ENCODE results near the gene EPHB1.

EPHB1 gene

GRCh38 chr3:134897391-134898141 is 102.5 kb downstream of the EPHB1 start:
- intact Hi-C loops (cut with micrococcal nuclease): no loop called here
- Mint-ChIP-seq H3K27ac (no peak overlapping the region), H3K36me3 (ENCODE audit: low read depth) (no peaks in the 10 kb centered on the region), H3K4me3 (no peak overlapping the region), H3K27me3 (peaks cover 7% of the 10 kb centered on the region), H3K9me3 (no peaks in the 10 kb centered on the region), H3K4me1 (ENCODE audit: low read depth) (no peaks in the 10 kb centered on the region)

- intact Hi-C loops (cut with micrococcal nuclease): no loop called here
- Mint-ChIP-seq H3K9me3 (no peaks in the 10 kb centered on the region), H3K4me3 (no peak overlapping the region), H3K27ac (no peak overlapping the region), H3K36me3 (ENCODE audit: low read depth) (no peaks in the 10 kb centered on the region), H3K27me3 (peaks cover 7% of the 10 kb centered on the region), H3K4me1 (ENCODE audit: low read depth) (no peaks in the 10 kb centered on the region)
Observed at GRCh38 chr3:134898181-134898754, 103.2 kb downstream of the EPHB1 start.

- no peak overlapping the region for H3K27ac Mint-ChIP-seq
- peaks cover 7% of the 10 kb centered on the region for H3K27me3 Mint-ChIP-seq
- no peaks in the 10 kb centered on the region for H3K4me1 Mint-ChIP-seq (ENCODE audit: low read depth)
- no peaks in the 10 kb centered on the region for H3K9me3 Mint-ChIP-seq
- intact Hi-C loops (cut with micrococcal nuclease): no loop called here
- H3K36me3 Mint-ChIP-seq (ENCODE audit: low read depth): no peaks in the 10 kb centered on the region
- H3K4me3 Mint-ChIP-seq: no peak overlapping the region
Observed at GRCh38 chr3:134899786-134900185, 104.7 kb downstream of the EPHB1 start.

- peaks cover 7% of the 10 kb centered on the region for H3K27me3 Mint-ChIP-seq
- no peaks in the 10 kb centered on the region for H3K36me3 Mint-ChIP-seq (ENCODE audit: low read depth)
- intact Hi-C loops (cut with micrococcal nuclease): no loop called here
- H3K4me1 Mint-ChIP-seq (ENCODE audit: low read depth): no peaks in the 10 kb centered on the region
- no peaks in the 10 kb centered on the region for H3K9me3 Mint-ChIP-seq
- no peak overlapping the region for H3K4me3 Mint-ChIP-seq
- no peak overlapping the region for H3K27ac Mint-ChIP-seq
Observed at GRCh38 chr3:134900482-134900881, 105.4 kb downstream of the EPHB1 start.

GRCh38 chr3:134901461-134901860 is 106.4 kb downstream of the EPHB1 start:
- peaks cover 7% of the 10 kb centered on the region for H3K27me3 Mint-ChIP-seq
- no peaks in the 10 kb centered on the region for H3K9me3 Mint-ChIP-seq
- no peak overlapping the region for H3K4me3 Mint-ChIP-seq
- no peaks in the 10 kb centered on the region for H3K4me1 Mint-ChIP-seq (ENCODE audit: low read depth)
- H3K36me3 Mint-ChIP-seq (ENCODE audit: low read depth): no peaks in the 10 kb centered on the region
- intact Hi-C loops (cut with micrococcal nuclease): no loop called here
- H3K27ac Mint-ChIP-seq: no peak overlapping the region

GRCh38 chr3:134903837-134904236 is 108.8 kb downstream of the EPHB1 start:
- Mint-ChIP-seq H3K27ac (no peak overlapping the region), H3K9me3 (no peaks in the 10 kb centered on the region), H3K4me1 (ENCODE audit: low read depth) (no peaks in the 10 kb centered on the region), H3K27me3 (peaks cover 7% of the 10 kb centered on the region), H3K4me3 (no peak overlapping the region), H3K36me3 (ENCODE audit: low read depth) (no peaks in the 10 kb centered on the region)
- intact Hi-C loops (cut with micrococcal nuclease): no loop called here

GRCh38 chr3:134904241-134904771 is 109.2 kb downstream of the EPHB1 start:
- intact Hi-C loops (cut with micrococcal nuclease): no loop called here
- Mint-ChIP-seq H3K4me3 (no peak overlapping the region), H3K4me1 (ENCODE audit: low read depth) (no peaks in the 10 kb centered on the region), H3K9me3 (no peaks in the 10 kb centered on the region), H3K27ac (no peak overlapping the region), H3K36me3 (ENCODE audit: low read depth) (no peaks in the 10 kb centered on the region), H3K27me3 (peaks cover 7% of the 10 kb centered on the region)

- intact Hi-C loops (cut with micrococcal nuclease): no loop called here
- H3K4me3 Mint-ChIP-seq: no peak overlapping the region
Observed at GRCh38 chr3:134904776-134905646, 110.0 kb downstream of the EPHB1 start.

GRCh38 chr3:134905647-134905935 is 110.5 kb downstream of the EPHB1 start:
- no peak overlapping the region for H3K4me3 Mint-ChIP-seq
- H3K9me3 Mint-ChIP-seq: no peaks in the 10 kb centered on the region
- intact Hi-C loops (cut with micrococcal nuclease): no loop called here
- no peaks in the 10 kb centered on the region for H3K4me1 Mint-ChIP-seq (ENCODE audit: low read depth)
- no peak overlapping the region for H3K27ac Mint-ChIP-seq
- no peaks in the 10 kb centered on the region for H3K36me3 Mint-ChIP-seq (ENCODE audit: low read depth)
- peaks cover 7% of the 10 kb centered on the region for H3K27me3 Mint-ChIP-seq

More at GRCh38 chr3:134904776-134905646, 110.0 kb downstream of the EPHB1 start:
- Mint-ChIP-seq H3K27me3 (peaks cover 7% of the 10 kb centered on the region), H3K4me1 (ENCODE audit: low read depth) (no peaks in the 10 kb centered on the region), H3K36me3 (ENCODE audit: low read depth) (no peaks in the 10 kb centered on the region), H3K27ac (no peak overlapping the region), H3K9me3 (no peaks in the 10 kb centered on the region)

GRCh38 chr3:134908271-134908670 is 113.2 kb downstream of the EPHB1 start:
- no peak overlapping the region for H3K4me3 Mint-ChIP-seq
- no peak overlapping the region for H3K27ac Mint-ChIP-seq
- intact Hi-C loops (cut with micrococcal nuclease): no loop called here
- no peaks in the 10 kb centered on the region for H3K9me3 Mint-ChIP-seq
- no peaks in the 10 kb centered on the region for H3K36me3 Mint-ChIP-seq (ENCODE audit: low read depth)
- H3K4me1 Mint-ChIP-seq (ENCODE audit: low read depth): no peaks in the 10 kb centered on the region
- no peaks in the 10 kb centered on the region for H3K27me3 Mint-ChIP-seq

GRCh38 chr3:134910026-134910425 is 115.0 kb downstream of the EPHB1 start:
- Mint-ChIP-seq H3K36me3 (ENCODE audit: low read depth) (no peaks in the 10 kb centered on the region), H3K27me3 (no peaks in the 10 kb centered on the region), H3K4me1 (ENCODE audit: low read depth) (no peaks in the 10 kb centered on the region), H3K27ac (no peak overlapping the region), H3K9me3 (no peaks in the 10 kb centered on the region), H3K4me3 (no peak overlapping the region)
- intact Hi-C loops (cut with micrococcal nuclease): no loop called here

GRCh38 chr3:134911586-134912548 is 116.8 kb downstream of the EPHB1 start:
- no peaks in the 10 kb centered on the region for H3K36me3 Mint-ChIP-seq (ENCODE audit: low read depth)
- H3K4me3 Mint-ChIP-seq: no peak overlapping the region
- no peaks in the 10 kb centered on the region for H3K9me3 Mint-ChIP-seq
- no peaks in the 10 kb centered on the region for H3K27me3 Mint-ChIP-seq
- no peak overlapping the region for H3K27ac Mint-ChIP-seq
- H3K4me1 Mint-ChIP-seq (ENCODE audit: low read depth): no peaks in the 10 kb centered on the region
- intact Hi-C loops (cut with micrococcal nuclease): no loop called here

- Mint-ChIP-seq H3K27me3 (no peaks in the 10 kb centered on the region), H3K9me3 (no peaks in the 10 kb centered on the region), H3K36me3 (ENCODE audit: low read depth) (no peaks in the 10 kb centered on the region), H3K4me1 (ENCODE audit: low read depth) (peaks cover 25% of the 10 kb centered on the region), H3K4me3 (no peak overlapping the region), H3K27ac (no peak overlapping the region)
- intact Hi-C loops (cut with micrococcal nuclease): no loop called here
Observed at GRCh38 chr3:134916276-134916961, 121.4 kb downstream of the EPHB1 start.

Data from dendritic cell treated with granulocyte-macrophage colony-stimulating factor and Interleukin-4, amounts not matched to agents 40 ng/mL and 50 ng/mL, for 4 days (primary cell).